Stimulated activated CD8-positive, alpha-beta memory T cell treated with anti-CD3 and anti-CD28 coated beads, Interleukin-4, amount 100 ng/mL, for 48 hours (primary cell): ENCODE measurements around the gene GIPR.
"Not testable (repeated sequence)": the region's sequence is repeated elsewhere in the genome, so short reads cannot be mapped to it uniquely, and the experiment has no call there.

Experiments
- DNase-seq: peaks from one replicate; pipeline ENCODE4 v3.0.0-alpha.2; 2020

Gene GIPR

GRCh38 chr19:45692187-45693105 lies 24.4 kb downstream of the GIPR start, which contains the start of gene QPCTL:
TSS of gene QPCTL (plus strand) at chr19:45692666. CDS start at chr19:45692704, 38 bp downstream.
- DNase-seq, result peak; percentile 96

GRCh38 chr19:45693106-45693788 lies 25.2 kb downstream of the GIPR start:
- peak; percentile 91 for DNase-seq

GRCh38 chr19:45701676-45702075 lies 33.7 kb downstream of the GIPR start:
- DNase-seq, result no peak

- DNase-seq, result no peak
Observed at GRCh38 chr19:45705115-45705514, 37.1 kb downstream of the GIPR start.

- no peak for DNase-seq
Observed at GRCh38 chr19:45705710-45706415, 37.8 kb downstream of the GIPR start.

- no peak for DNase-seq
Observed at GRCh38 chr19:45710356-45711130, 42.5 kb downstream of the GIPR start.

GRCh38 chr19:45711851-45712698 lies 44.1 kb downstream of the GIPR start:
- DNase-seq, result no peak

- no peak for DNase-seq
Observed at GRCh38 chr19:45712699-45713067, 44.7 kb downstream of the GIPR start.

- DNase-seq, result no peak
Observed at GRCh38 chr19:45713141-45713540, 45.1 kb downstream of the GIPR start.

GRCh38 chr19:45715139-45715538 lies 47.1 kb downstream of the GIPR start:
- no peak for DNase-seq

- peak; percentile 36 for DNase-seq
Observed at GRCh38 chr19:45716359-45717130, 48.5 kb downstream of the GIPR start.

- peak; percentile 98 for DNase-seq
Observed at GRCh38 chr19:45717131-45717982, 49.3 kb downstream of the GIPR start.

GRCh38 chr19:45717983-45718650 lies 50.1 kb downstream of the GIPR start:
- no peak for DNase-seq

GRCh38 chr19:45720065-45720464 lies 52.0 kb downstream of the GIPR start:
- DNase-seq, result not testable (repeated sequence)

GRCh38 chr19:45728683-45729082 lies 60.7 kb downstream of the GIPR start:
- not testable (repeated sequence) for DNase-seq

- peak; percentile 43 for DNase-seq
Observed at GRCh38 chr19:45729800-45730290, 61.8 kb downstream of the GIPR start.

GRCh38 chr19:45730368-45731288 lies 62.6 kb downstream of the GIPR start, which contains the start of gene FBXO46:
TSS of gene FBXO46 (minus strand) at chr19:45730896. CDS start at chr19:45713495, 17,401 bp downstream.
- DNase-seq, result peak; percentile 94
